ENCODE measurements around the gene TM4SF18.

TM4SF18 gene

DNA sequence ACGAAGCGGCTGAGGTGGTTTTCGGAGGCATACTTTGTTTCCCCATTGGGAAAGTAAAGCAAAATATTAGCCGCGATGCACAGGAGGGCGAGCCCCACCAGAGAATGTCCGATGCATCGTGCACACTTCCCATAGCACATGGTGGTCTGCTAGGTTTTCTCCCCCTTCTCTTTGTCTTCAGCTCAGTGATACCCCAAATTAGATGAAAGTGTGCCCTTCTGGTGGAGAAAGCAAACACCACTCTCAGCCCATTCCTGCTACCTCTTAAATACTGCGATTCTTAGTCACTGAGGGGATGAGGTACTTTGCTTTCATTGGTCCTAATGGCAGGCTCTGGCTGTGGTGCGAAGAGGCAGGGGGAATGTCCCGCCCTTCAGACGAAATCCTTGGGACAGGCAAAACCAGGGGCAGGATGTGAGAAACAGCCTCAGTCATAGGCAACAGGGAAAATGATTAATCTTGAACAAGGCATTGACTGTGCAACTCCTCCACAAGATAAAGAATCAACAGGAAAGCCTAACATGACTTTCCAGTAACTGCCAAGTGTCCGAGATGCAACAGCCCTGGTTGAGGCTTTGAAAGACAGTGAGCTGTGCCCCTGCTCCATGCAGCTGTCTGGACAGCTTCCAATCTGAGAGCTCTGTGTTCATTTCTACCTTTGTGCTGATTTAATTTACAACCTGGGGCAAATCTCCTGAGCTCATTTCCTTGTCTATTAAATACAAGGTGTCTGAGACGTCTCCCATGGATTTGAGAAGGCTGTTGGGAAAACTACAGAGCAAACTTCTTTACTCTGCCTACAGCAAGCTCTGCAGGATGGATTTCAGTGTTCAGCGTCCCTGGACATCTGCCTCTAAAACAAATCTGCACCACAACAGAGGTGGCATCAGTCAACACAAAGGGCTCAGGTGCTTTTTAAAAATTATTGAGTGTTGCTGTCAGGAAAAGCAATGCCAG lies 44.2 kb upstream of the TM4SF18 start, which contains the start of gene TM4SF1:
TSS of gene TM4SF1 (minus strand) at position 242 of the 957 bp plus-strand sequence. CDS start at position 140, 102 bp downstream.
- no peaks in the 10 kb centered on the region for H3K79me1 ChIP-seq (ENCODE audit: low read depth, low read length)
- no peak within 1 kb of the TSS for H4K8ac ChIP-seq (ENCODE audit: low read depth, low read length)
- no peak within 1 kb of the TSS for H2BK120ac ChIP-seq (ENCODE audit: low read depth, low read length)
- no peak within 1 kb of the TSS for H4K91ac ChIP-seq (ENCODE audit: low read depth, low read length, poor library complexity)
- no peak within 1 kb of the TSS for H3K4me2 ChIP-seq (ENCODE audit: insufficient read depth, low read length, poor library complexity, severe bottlenecking)
- no peaks in the 10 kb centered on the region for H3K36me3 ChIP-seq (replicated peaks in 1 of 2; ENCODE audit: control insufficient read depth in 2 of 2, insufficient read depth in 2 of 2, low read length in 2 of 2)
- H2BK5ac ChIP-seq (ENCODE audit: low read length) = no peak within 1 kb of the TSS
- no peak within 1 kb of the TSS for H3K4me3 ChIP-seq (ENCODE audit: low read length in 2 of 2)
- WGBS, 2 donors (ENCODE audit: extremely low coverage in 2 of 2, insufficient read length in 2 of 2, insufficient replicate concordance in 1 of 2) = no CpG with 5 or more reads among the region's 15 CpGs
- no peak within 1 kb of the TSS for H3K27ac ChIP-seq (replicated peaks; ENCODE audit: low read length)
- H3K23ac ChIP-seq (ENCODE audit: low read depth, low read length, poor library complexity) = no peak within 1 kb of the TSS
- no peaks in the 10 kb centered on the region for H3K4me1 ChIP-seq (ENCODE audit: control insufficient read depth in 2 of 2, insufficient read depth in 1 of 2, low read depth in 1 of 2, low read length in 2 of 2)
- DNase-seq (ENCODE audit: low spot score) = no peak
- no peak within 1 kb of the TSS for H3K4ac ChIP-seq (ENCODE audit: low read length)
- H3K27me3 ChIP-seq (ENCODE audit: control insufficient read depth in 3 of 3, insufficient read depth in 3 of 3, low read depth in 1 of 3, low read length in 3 of 3) = no peaks in the 10 kb centered on the region
- H2BK12ac ChIP-seq (ENCODE audit: low read length) = no peak within 1 kb of the TSS
- H3K14ac ChIP-seq (ENCODE audit: low read length) = no peak within 1 kb of the TSS
- peak within 1 kb of the TSS; percentile 17 for H2AFZ ChIP-seq (ENCODE audit: low read length)
- H3K9ac ChIP-seq (ENCODE audit: low read depth, low read length, poor library complexity) = no peak within 1 kb of the TSS
- no peak within 1 kb of the TSS for H2AK5ac ChIP-seq (ENCODE audit: low read depth, low read length)
- H3K18ac ChIP-seq (ENCODE audit: low read length) = no peak within 1 kb of the TSS
- H3K9me3 ChIP-seq (replicated peaks in 1 of 2; ENCODE audit: control insufficient read depth in 2 of 2, insufficient read depth in 1 of 2, low read depth in 1 of 2, low read length in 2 of 2) = no peaks in the 10 kb centered on the region
- no peak within 1 kb of the TSS for H2BK15ac ChIP-seq (ENCODE audit: low read length)

DNA sequence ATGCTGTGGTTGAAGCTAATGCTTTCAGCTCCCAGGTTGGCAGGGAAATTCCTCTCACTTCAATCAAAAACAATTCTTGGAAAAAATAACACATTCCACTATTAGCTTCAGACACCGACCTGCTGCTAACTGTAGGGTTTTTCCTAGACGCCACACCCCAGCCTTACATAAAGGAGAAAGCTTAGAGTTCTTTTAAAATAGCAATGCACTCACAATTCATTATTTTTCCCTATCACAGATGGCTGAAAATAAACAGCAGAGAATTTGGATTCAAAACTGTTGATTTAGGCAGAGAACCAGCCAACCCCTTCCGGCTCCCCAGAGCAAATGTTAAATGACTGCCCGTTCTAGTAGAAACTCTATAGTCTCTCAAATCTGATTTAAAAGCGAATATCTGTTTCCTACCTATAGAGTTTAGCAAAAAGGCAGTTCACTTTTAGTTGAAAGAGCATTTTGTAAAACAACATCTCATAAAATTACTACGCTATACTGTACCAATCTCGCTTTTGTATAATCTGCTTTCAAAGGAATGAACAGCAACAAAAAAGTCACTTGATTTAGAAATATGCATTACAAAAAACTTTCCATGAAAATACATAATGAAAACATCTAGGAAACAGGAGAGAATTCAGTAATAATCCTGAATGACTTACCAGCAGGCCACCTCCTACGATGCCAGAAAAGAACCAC lies 43.4 kb upstream of the TM4SF18 start:
- no peak for DNase-seq (ENCODE audit: low spot score)
- H3K9ac ChIP-seq (ENCODE audit: low read depth, low read length, poor library complexity) = no peak overlapping the region
- no peaks in the 10 kb centered on the region for H3K36me3 ChIP-seq (replicated peaks in 1 of 2; ENCODE audit: control insufficient read depth in 2 of 2, insufficient read depth in 2 of 2, low read length in 2 of 2)
- no peak overlapping the region for H2BK5ac ChIP-seq (ENCODE audit: low read length)
- H3K27me3 ChIP-seq (ENCODE audit: control insufficient read depth in 3 of 3, insufficient read depth in 3 of 3, low read depth in 1 of 3, low read length in 3 of 3) = no peaks in the 10 kb centered on the region
- H2BK120ac ChIP-seq (ENCODE audit: low read depth, low read length) = no peak overlapping the region
- no peak overlapping the region for H3K4me2 ChIP-seq (ENCODE audit: insufficient read depth, low read length, poor library complexity, severe bottlenecking)
- no peaks in the 10 kb centered on the region for H3K9me3 ChIP-seq (replicated peaks in 1 of 2; ENCODE audit: control insufficient read depth in 2 of 2, insufficient read depth in 1 of 2, low read depth in 1 of 2, low read length in 2 of 2)
- no peak overlapping the region for H4K91ac ChIP-seq (ENCODE audit: low read depth, low read length, poor library complexity)
- WGBS, 2 donors (ENCODE audit: extremely low coverage in 2 of 2, insufficient read length in 2 of 2, insufficient replicate concordance in 1 of 2) = no CpG with 5 or more reads among the region's 8 CpGs
- no peak overlapping the region for H3K4me3 ChIP-seq (ENCODE audit: low read length in 2 of 2)
- no peak overlapping the region for H3K14ac ChIP-seq (ENCODE audit: low read length)
- no peak overlapping the region for H4K8ac ChIP-seq (ENCODE audit: low read depth, low read length)
- H2BK15ac ChIP-seq (ENCODE audit: low read length) = no peak overlapping the region
- H2AK5ac ChIP-seq (ENCODE audit: low read depth, low read length) = no peak overlapping the region
- peak overlapping the region; percentile 17 for H2AFZ ChIP-seq (ENCODE audit: low read length)
- H3K27ac ChIP-seq (replicated peaks; ENCODE audit: low read length) = no peak overlapping the region
- no peak overlapping the region for H3K4ac ChIP-seq (ENCODE audit: low read length)
- no peaks in the 10 kb centered on the region for H3K4me1 ChIP-seq (ENCODE audit: control insufficient read depth in 2 of 2, insufficient read depth in 1 of 2, low read depth in 1 of 2, low read length in 2 of 2)
- no peak overlapping the region for H3K18ac ChIP-seq (ENCODE audit: low read length)
- H2BK12ac ChIP-seq (ENCODE audit: low read length) = no peak overlapping the region
- no peak overlapping the region for H3K23ac ChIP-seq (ENCODE audit: low read depth, low read length, poor library complexity)
- H3K79me1 ChIP-seq (ENCODE audit: low read depth, low read length) = no peaks in the 10 kb centered on the region

DNA sequence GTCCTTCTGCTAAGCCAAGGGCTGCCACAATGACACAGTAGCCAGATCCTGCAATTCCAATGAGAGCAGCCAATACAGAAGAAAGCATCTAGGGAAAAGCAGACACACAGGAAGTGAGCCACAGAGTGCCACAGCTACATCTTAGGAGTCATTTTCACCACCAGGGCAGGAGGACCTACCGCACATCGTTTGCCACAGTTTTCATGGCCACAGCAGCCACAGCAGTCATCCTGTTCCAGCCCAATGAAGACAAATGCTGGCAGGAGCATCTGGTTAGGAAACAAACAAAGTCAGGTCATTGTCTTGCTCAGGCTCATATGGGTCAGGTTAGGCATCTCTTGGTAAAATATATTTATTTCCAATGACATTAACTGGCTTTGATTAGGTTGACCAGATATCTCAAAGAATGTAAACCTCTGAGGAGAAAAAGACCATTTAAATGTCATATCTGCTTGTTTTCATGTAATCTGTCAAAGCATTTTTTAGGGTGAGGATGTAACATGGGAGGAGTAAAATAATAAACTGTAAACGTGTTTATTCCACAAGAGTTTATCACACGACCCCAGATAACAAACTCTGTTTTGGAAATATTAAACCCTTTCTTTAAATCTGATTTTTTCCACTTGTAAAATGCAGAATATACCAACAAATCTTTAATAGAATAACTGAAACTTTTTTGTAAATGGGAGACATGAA lies 42.2 kb upstream of the TM4SF18 start:
- Histone ChIP-seq H4K91ac (ENCODE audit: low read depth, low read length, poor library complexity) (no peak overlapping the region), H3K4me2 (ENCODE audit: insufficient read depth, low read length, poor library complexity, severe bottlenecking) (no peak overlapping the region), H2AFZ (ENCODE audit: low read length) (no peak overlapping the region), H2BK12ac (ENCODE audit: low read length) (no peak overlapping the region), H3K36me3 (replicated peaks in 1 of 2; ENCODE audit: control insufficient read depth in 2 of 2, insufficient read depth in 2 of 2, low read length in 2 of 2) (no peaks in the 10 kb centered on the region), H2BK5ac (ENCODE audit: low read length) (no peak overlapping the region), H3K27ac (replicated peaks; ENCODE audit: low read length) (no peak overlapping the region), H3K23ac (ENCODE audit: low read depth, low read length, poor library complexity) (peak overlapping the region; percentile 65), H4K8ac (ENCODE audit: low read depth, low read length) (no peak overlapping the region), H3K79me1 (ENCODE audit: low read depth, low read length) (no peaks in the 10 kb centered on the region), H3K14ac (ENCODE audit: low read length) (no peak overlapping the region), H2BK15ac (ENCODE audit: low read length) (no peak overlapping the region), H3K27me3 (ENCODE audit: control insufficient read depth in 3 of 3, insufficient read depth in 3 of 3, low read depth in 1 of 3, low read length in 3 of 3) (no peaks in the 10 kb centered on the region), H3K9ac (ENCODE audit: low read depth, low read length, poor library complexity) (peak overlapping the region; percentile 9), H3K4me1 (ENCODE audit: control insufficient read depth in 2 of 2, insufficient read depth in 1 of 2, low read depth in 1 of 2, low read length in 2 of 2) (peaks cover 0 to 6% of the 10 kb centered on the region in 2 donors), H3K4me3 (ENCODE audit: low read length in 2 of 2) (no peak overlapping the region), H3K9me3 (replicated peaks in 1 of 2; ENCODE audit: control insufficient read depth in 2 of 2, insufficient read depth in 1 of 2, low read depth in 1 of 2, low read length in 2 of 2) (no peaks in the 10 kb centered on the region), H3K4ac (ENCODE audit: low read length) (no peak overlapping the region), H3K18ac (ENCODE audit: low read length) (no peak overlapping the region), H2AK5ac (ENCODE audit: low read depth, low read length) (no peak overlapping the region), H2BK120ac (ENCODE audit: low read depth, low read length) (no peak overlapping the region)
- no CpG with 5 or more reads among the region's 4 CpGs for WGBS, 2 donors (ENCODE audit: extremely low coverage in 2 of 2, insufficient read length in 2 of 2, insufficient replicate concordance in 1 of 2)
- DNase-seq (ENCODE audit: low spot score) = no peak
